Measurements from ENCODE around the gene GOLGA7B.

GOLGA7B gene

DNA sequence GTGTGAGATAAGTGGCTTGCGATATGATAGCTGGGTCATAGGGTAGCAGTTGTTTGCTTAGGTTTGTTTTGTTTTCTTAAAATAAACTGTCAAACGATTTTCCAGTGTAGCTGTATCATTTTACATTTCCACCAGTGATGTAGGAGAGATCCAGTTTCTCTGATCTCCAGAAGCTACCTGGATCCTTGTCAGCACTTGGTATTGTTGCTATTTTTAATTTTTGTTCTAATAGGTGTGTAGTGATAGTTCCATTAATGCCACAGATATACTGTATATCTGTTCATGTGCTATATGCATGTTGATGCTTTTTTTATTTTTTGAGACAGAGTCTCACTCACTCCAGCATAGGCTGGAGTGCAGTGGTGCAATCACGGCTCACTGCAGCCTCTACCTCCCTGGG, 44.4 kb downstream of the GOLGA7B start:
- no peak for DNase-seq (ENCODE audit: low spot score)

DNA sequence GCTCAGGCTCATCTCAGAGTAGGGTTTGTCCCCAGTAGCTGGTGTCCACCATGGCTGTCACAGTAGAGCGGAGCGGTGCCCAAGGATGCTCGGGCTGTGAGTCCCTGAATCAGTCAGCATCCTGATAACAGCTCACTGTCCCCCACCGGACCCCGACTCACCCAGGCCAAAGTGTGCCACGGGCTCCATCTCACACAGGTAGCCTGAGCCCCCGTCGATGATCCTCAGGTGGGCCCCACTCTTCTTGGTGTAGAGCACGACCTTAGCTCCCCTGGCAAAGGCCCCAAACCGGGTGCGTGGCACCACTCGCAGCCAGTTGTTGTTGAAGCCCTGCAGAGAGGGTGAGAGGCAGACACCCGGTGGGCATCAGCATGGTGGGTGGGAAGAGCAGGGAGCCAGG, 45.4 kb downstream of the GOLGA7B start:
- no peak for DNase-seq (ENCODE audit: low spot score)

DNA sequence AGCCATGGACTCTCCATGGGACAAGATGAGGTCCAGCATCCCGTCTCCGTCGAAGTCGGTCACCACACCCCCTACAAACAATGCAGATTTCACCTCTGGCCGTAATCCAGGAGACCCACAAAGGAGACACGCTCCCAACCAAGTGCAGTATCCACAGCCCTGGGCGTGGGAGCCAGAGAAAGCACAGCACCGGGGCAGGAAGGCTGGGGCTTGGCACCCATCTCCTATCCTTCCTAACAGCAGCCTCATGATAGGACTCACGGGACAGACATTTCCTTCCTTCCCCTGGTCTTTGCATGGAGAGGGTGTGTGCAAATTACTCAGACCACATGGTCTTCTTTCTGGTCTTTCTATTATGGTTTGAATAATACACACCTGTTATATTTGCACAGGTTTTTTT, 46.3 kb downstream of the GOLGA7B start:
- no peak for DNase-seq (ENCODE audit: low spot score)

DNA sequence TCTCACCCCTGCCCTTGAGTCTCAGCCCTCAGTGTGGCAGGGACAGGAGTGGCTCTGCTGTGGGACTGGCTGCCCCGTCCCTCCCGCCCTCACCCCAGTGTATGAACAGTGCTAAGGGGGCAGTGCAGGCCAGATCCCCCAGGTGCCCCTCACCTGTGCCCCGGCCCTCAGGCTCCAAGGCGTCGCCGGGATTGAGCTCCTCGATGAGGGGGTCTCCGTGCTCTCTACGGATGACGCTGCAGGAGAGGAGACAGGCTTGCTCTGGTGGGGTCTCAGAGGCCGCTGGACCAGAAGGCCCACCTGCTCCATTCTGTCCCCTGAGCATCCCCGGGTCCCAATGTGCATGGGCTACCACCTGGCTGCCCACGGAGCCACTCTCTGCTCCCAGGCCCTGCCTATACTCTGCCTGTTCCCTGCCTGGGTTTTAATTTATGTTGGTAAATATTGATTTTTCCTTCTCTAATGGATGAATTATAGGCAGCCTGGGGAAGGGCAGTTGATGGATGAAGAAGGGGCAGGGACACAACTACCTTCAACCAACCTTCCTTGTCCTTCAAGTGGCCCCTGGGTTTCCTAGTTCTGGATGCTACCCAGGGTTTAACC, 47.2 kb downstream of the GOLGA7B start:
- no peak for DNase-seq (ENCODE audit: low spot score)

DNA sequence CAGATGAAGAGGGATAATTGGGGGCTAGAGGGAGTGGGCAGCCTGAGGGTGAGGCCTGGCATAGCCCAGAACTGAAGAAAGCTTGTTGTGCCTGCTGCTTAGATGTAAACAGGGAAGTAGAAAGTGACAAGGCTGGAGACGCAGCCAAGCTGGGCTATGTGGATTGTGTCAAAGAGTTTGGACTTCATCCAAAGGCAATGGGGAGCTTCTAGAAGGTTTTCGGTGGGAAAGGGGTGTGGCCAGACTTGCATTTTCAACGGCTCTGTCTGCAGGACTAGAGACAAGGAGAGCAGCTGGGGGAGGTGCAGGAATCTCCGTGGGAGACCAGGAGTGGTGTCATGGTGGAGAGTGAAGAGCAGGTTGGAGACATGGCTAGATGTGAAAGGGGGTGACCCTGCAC, 48.8 kb downstream of the GOLGA7B start:
- peak; percentile 22 for DNase-seq (ENCODE audit: low spot score)

DNA sequence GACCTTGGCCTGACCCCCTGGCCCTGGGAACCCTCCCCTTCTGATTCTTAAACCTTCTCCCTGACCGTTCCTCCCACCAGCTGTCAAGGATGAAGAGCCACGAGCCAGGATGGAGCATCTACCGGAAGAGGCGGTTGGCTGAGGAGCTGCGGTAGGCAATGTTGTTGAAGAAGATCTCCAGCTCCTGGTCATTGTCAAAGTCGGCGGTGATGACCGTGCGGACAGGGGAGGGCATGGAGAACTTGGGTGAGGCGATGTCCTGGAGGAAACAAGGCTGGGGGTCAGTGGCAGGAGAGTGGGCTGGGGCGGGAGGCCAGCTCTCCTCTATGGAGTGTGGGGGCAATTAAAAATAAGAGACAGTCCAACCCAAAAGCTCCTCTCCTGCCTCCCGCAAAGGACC, 51.7 kb downstream of the GOLGA7B start:
- DNase-seq (ENCODE audit: low spot score): no peak

DNA sequence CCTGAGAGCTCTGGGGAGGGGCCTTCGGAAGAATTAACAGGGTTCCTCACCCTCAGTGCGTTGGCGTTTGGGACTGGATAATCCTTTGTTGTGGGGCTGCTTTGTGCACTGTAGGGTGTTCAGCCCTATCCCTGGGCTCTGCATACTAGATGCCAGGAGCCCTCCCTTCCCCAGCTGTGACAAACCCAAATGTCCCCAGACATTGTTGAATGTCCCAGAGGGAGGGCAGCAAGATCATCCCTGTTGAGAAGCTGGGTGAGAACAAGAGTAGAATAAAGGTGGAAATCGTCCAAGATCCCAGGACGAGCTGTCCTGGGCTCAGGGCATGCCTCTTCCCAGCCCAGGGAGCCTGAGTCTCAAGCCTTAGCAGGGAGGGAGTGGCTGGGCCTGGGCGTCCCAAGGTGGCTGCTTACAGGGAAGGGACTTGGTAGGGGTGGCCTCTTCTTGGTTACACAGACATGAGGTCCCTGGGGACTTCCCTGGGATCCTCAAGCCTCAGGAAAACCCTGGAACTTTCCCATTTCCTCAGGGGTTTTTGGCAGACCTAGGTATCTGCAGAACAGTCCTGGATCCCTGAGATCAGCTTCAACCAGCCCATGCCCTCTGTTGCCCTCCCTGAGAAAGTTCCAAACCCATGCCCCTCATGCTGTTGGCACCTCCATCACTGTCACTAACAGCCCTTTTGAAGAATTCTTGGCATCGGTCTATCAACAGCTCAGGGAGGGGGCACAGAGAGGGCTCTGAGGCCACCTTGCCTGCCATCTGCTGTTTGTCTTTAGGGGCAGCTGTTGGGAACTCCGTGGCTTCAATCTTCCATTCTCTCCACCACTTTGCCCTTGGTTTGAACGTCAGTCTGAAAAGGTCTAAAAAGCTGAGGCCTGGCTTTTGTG, 53.7 kb downstream of the GOLGA7B start:
- DNase-seq (ENCODE audit: low spot score): no peak

DNA sequence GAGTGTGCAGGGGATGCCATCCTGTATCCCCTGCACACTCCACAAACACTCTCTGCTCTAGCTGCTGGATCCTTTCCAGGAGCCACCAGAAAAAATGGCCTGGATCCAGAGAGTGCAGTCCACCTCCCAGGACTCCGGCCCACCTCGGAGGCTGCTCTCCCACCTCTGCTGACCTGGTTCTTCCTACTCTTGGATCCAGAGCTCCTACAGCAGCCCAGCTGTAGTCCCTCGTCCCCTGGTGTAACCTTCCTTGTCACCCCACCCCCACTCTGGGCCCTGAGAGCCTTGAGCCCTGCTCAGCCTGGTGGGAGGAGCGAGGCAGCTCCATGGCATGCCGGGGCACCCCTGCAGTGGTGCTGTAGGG, 54.4 kb downstream of the GOLGA7B start:
- DNase-seq (ENCODE audit: low spot score): no peak

DNA sequence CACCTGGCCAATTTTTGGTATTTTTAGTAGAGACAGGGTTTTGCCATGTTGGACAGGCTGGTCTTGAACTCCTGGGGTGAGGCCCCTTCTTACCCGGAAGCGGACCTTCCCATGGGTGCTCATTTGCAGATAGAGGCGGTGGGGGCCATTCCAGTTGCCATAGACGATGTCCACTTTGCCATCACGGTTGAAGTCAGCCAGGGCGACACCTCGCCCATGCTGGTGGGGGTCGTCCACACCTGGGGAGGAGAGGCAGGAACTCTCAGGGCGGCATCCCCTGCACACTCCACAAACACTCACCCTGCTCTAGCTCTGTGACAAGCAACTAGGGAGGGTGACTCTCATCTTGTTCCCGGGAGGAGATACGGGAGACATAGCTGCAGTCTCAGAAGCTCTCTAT, 54.9 kb downstream of the GOLGA7B start:
- no peak for DNase-seq (ENCODE audit: low spot score)

DNA sequence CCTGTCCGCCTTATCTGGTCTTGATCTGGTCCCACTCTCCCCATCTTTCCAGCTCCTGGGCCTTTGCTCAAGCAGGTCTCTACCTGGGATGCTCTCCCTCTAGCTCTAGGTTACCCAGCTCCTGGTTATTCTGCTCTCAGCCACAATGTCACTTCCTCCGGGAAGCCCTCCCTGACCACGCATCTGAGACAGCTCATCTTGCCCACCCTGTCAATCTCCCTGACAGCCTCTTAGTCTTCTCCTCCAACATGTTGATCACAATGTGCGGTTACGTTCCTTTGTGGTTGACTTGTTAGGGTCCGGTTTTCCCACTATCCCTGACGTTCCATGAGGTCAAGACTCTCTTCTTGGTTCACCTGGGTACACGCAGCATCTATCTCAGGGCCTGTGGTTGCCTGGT, 55.6 kb downstream of the GOLGA7B start:
- no peak for DNase-seq (ENCODE audit: low spot score)

DNA sequence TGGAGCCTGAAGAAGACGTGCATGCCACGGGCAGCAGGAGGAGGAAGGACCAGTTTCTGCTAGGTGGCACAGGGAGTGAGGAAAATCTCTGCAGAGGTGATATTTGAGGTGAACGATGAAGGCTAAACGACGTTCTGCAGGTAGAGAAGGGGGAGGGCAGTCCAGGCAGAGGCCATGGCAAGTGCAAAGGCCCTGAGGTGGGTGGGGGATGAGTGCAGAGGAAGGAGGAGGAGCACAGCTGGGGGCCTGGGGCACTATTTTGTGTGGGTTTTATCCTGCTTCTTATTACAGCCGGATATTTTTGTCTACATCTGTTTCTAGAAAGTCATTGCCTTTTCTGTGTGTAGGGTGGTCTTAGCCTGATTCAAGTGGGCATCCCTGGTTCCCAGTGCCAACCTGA, 57.6 kb downstream of the GOLGA7B start:
- DNase-seq (ENCODE audit: low spot score): no peak

DNA sequence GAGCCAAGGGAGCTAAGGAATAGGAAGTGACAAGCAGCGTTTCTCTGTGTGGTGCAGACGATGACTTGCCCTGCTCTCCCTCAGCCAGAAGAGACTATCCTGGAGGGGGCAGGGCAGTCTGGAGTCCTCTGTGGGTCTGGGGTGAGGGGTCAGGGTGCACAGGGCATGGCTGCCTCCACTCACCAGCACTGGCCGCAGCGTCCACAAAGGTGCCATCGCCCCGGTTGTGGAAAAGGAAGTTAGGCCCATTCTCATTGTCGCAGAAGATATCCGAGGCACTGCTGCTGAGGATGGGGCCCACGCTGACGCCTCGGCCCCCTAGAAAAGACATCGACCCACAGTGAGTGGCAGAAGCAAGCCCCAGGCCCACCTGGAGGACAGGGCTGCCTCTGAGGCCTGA, 58.2 kb downstream of the GOLGA7B start:
- no peak for DNase-seq (ENCODE audit: low spot score)

DNA sequence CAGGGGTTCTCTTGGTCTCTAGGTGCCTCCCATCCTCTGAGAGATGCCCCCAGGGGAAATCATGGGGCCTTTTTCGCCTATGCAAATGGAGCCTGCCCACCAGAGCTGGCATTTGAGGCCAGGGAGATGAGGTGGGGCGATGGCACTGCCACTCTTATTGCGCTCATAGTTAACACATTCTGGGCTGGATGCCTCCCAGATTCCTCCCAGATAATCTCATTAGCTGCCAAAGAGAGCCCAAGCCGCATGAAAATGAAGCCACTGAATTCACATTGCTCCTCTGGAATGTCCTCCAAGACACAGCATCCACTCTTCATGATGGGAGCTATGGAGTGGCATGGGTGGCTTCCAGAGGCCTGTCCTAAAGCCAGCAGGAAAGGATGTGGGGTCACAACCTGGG, 61.0 kb downstream of the GOLGA7B start:
- no peak for DNase-seq (ENCODE audit: low spot score)

DNA sequence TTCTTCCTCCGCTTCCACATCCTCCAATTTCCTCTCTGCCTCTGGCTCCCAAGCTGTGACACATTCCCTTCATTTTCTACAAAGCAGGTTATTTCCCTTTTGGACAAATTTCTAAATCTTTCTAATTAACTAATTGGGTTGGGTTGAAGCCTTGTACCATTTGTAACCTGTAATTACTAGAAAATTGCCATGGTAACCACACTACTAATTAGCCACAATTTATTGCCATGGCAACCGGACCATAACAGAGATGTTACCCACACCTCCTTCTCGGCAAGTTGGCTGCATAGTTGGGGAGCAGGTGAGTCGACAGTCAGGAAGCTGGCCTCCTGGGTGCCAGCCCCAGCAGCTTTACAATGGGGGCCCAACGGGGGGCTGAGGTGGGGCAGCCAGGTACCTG, 61.6 kb downstream of the GOLGA7B start:
- DNase-seq (ENCODE audit: low spot score): no peak

DNA sequence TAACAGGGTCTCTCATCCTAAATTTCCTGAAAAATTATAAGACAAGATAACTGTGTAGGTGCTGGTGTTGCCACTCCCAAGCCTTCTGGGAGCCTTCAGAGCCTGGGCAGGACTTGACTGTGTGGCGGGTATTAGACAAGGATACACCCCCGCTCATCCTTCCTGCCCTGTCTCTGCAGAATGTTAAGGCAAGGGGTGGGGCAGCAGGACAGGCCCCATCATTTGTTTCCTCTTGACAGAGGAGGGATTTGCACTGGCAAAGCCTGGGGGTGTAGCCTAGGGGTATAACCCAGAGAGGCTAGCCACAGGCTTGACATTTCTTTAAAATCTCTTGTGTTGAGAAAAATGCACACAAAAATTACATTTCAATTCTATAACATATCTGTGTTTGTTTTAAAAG, 63.5 kb downstream of the GOLGA7B start:
- no peak for DNase-seq (ENCODE audit: low spot score)

DNA sequence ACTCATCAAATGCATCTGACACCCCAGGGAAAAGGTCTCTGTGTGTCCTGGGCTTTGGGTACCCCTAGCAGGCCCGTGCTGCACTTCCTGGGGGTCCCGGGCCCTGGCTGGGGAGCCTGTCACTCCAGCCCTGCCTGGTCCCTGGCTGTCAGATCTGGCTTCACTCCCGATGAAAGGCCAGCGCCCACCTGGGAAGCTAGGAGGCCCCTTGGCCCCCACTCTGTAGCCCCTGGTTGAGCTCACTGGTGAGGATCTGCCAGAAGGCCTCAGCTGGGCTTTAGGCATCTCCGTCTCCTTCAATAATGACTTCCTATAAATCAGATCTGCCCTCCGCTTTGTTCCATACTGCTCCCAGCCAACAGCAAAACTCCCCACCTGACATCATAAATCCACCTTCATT, 64.0 kb downstream of the GOLGA7B start:
- no peak for DNase-seq (ENCODE audit: low spot score)

DNA sequence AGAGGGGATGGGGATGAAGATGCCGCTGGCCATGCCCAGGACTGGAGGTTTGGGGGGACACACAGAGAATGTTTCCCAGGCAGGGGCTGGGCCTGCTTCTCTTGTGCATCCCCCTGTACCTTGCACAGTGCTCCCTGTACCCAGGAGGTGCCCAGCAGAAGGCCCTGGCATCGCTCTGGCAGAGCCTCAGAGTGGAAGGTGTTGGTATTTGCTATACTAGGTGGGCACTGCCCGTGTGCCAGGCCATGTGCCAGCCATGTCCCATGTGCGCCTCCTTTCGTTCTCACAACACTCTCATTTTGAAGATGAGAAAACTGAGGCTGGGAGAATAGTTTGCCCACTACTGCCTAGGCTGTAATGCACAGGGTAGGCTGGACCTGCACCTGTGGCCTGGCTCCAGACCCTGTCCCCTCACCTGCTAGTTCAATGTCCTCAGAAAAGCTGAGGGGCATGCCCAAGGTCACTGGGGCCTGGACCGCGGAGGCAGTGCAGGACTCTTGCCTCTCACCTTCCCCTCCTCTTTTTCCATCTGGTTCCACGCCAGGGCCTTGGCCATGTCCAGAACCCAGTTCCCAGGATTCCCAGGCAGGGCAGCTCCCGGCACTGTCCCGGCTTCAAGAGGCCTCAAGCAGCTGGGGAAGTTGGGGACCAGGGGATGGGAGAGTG, 64.7 kb downstream of the GOLGA7B start:
- no peak for DNase-seq (ENCODE audit: low spot score)

DNA sequence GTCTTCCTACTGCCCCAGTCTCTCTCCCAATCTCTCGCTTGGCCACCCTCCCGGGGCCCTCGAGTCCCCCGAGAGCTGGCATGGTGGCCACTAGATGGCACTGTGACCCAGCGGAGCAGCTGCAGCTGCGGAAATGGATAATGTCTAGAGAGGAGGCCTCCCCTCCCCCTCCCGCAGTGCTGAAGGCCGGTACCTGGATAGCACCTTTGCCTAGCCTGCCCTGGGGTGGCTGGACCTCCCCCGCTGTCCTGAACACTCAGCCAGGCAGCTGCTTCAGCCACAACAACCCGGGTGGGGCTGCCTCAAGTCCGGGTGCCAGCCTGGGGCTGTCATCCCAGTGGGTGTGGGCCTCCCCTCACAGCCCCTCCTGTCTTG, 65.2 kb downstream of the GOLGA7B start:
- DNase-seq (ENCODE audit: low spot score): peak; percentile 72

DNA sequence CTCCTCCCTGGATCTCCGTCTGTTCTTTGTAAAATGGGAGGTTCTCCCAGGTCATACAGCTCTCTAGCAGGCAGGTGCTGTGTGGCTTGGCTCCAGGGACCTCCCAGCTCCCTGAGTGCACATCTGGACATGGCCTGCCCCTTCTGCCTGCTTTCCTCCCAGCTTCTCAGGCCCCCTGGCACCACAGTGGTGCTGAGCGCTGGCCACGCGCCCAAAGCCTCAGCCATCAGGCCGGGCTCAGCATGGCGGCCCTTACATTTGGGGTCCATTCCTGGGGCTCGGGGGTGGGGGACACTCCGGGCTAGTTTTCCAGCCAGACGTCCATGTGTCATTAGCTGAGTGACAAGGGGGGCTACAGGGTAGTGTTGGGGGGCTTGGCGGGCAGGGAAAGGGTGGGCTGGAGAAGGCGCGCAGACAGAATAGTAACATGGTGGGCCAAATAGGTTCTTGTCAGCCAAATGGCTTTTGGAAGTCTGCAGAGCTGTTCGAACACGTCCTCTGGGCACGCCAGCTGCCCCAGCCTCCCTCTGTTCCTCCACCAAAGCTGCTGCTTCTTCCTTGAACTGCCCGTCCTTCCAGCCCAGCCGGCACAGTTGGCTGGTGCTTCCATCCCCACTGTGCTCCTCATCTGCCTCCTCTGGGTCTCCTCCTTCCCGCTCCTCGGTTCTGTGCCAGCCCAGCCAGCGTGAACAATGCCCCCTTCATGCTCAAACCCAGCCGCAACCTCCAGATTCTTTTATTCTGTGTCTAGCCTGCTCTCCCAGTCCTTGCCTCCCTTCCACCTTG, 65.9 kb downstream of the GOLGA7B start:
- DNase-seq (ENCODE audit: low spot score): no peak

DNA sequence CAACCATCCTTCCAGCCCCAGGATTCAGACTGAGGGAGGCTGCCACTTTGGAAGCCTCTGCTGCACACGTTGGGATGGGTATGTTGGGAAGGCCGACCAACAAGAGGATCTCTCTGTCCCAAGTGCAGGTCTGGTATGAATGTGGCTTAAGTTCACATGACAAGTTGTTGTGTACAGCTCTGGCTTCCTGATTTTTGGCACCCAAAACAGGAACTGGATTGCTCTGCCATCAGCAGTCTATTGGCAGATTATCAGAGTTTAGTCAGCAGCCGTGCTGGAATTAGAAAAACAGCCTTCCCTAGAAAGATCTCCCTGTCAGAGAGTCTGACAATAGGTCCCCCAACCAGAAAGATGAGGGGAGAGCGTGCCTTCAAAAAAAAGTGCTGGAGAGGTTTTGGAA, 66.9 kb downstream of the GOLGA7B start:
- DNase-seq (ENCODE audit: low spot score): no peak

DNA sequence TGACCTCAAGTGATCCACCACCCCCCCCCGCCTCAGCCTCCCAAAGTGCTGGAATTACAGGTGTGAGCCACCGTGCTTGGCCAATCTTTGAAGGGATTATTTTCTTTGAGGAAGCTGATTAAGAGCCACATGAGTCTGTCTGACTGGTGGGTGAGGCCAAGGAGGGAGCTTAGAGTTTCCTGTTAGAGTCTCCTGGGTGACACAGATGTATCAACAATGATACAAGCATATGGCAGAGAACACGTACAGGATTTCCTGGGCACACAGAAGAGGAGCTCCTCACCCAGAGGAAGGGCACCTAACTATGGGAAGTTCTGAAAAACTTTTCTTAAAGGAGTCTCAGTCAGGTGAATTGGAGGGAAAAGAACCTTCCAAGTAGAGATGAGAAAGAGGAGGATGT, 69.4 kb downstream of the GOLGA7B start:
- peak; percentile 49 for DNase-seq (ENCODE audit: low spot score)

DNA sequence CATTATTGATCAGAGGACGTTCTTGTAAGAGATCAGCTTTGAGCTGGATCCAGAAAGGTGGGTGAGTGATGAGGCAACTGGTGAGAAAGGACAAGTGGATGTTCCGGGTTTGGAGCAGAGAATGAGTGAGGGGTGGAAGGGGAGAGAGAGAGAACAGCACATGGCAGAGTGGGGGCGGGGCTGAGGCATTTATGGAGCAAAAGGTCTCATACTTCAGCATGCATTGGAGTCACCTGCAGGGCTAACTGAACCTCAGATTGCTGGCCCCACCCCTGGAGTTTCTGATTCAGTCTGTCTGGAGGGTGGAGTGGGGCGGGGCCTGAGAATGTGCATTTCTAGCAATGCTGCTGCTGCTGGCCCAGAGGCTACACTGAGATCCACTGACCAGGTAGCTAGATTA, 71.2 kb downstream of the GOLGA7B start:
- DNase-seq (ENCODE audit: low spot score): no peak

Data from kidney tubule cell (primary cell).